Stimulated activated naive B cell treated with anti-CD40 and anti-IgM and Interleukin-4, amounts not matched to agents 10 μg/mL and 1 μg/mL and 100 μg/mL, for 72 hours (primary cell): Measurements from ENCODE around the gene GPRASP1.
A peak's percentile ranks its signal among the peaks of the same experiment; 100 is the strongest.
"Not testable (repeated sequence)": the region's sequence is repeated elsewhere in the genome, so short reads cannot be mapped to it uniquely, and the experiment has no call there.

Experiments used
- ATAC-seq, 2 donors: fragments of 150-1000 bp; cut with Tn5 transposase; replicated peaks; 2 replicates each; pipeline ENCODE4 v1.10.0; 2021; ENCODE audit warnings: moderate library complexity in 1 of 2
- DNase-seq: peaks from one replicate; pipeline ENCODE4 v3.0.0; 2021
- H3K27ac Mint-ChIP-seq: one replicate; pipeline ENCODE4 v1.8.0; 2022; ENCODE audit warnings: mild to moderate bottlenecking, mixed read lengths
- H3K27me3 Mint-ChIP-seq, 2 donors: one replicate each; pipeline ENCODE4 v1.8.0; 2022; ENCODE audit warnings: mixed read lengths in 2 of 2
- H3K36me3 Mint-ChIP-seq, 2 donors: one replicate each; pipeline ENCODE4 v1.8.0; 2022; ENCODE audit warnings: mixed read lengths in 2 of 2, mild to moderate bottlenecking in 1 of 2
- H3K4me1 Mint-ChIP-seq, 2 donors: one replicate each; pipeline ENCODE4 v1.8.0; 2022; ENCODE audit warnings: mixed read lengths in 2 of 2, mild to moderate bottlenecking in 1 of 2
- H3K4me3 Mint-ChIP-seq, 2 donors: one replicate each; pipeline ENCODE4 v1.8.0; 2022; ENCODE audit warnings: mild to moderate bottlenecking in 2 of 2, mixed read lengths in 2 of 2, moderate library complexity in 1 of 2
- H3K9me3 Mint-ChIP-seq, 2 donors: one replicate each; pipeline ENCODE4 v1.8.0; 2022; ENCODE audit warnings: mixed read lengths in 2 of 2, mild to moderate bottlenecking in 1 of 2

GPRASP1 gene

DNA sequence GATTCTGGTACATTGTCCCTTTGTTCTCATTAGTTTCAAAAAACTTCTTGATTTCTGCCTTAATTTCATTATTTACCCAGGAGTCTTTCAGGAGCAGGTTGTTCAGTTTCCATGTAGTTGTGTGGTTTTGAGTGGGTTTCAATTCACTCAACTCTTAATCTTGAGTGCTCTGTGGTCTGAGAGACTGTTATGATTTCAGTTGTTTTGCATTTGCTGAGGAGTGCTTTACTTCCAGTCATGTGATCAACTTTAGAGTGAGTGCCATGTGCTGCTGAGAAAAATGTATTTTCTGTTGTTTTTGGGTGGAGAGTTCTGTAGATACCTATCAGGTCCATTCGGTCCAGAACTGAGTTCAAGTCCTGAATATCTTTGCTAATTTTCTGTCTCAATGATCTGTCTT, 15.8 kb downstream of the GPRASP1 start:
- Mint-ChIP-seq H3K36me3 (peaks cover 20 to 31% of the 10 kb centered on the region in 2 donors), H3K9me3 (peaks cover 9 to 16% of the 10 kb centered on the region in 2 donors)
- not testable (repeated sequence) for H3K4me1 Mint-ChIP-seq, H3K27me3 Mint-ChIP-seq, H3K4me3 Mint-ChIP-seq, DNase-seq, H3K27ac Mint-ChIP-seq, ATAC-seq

DNA sequence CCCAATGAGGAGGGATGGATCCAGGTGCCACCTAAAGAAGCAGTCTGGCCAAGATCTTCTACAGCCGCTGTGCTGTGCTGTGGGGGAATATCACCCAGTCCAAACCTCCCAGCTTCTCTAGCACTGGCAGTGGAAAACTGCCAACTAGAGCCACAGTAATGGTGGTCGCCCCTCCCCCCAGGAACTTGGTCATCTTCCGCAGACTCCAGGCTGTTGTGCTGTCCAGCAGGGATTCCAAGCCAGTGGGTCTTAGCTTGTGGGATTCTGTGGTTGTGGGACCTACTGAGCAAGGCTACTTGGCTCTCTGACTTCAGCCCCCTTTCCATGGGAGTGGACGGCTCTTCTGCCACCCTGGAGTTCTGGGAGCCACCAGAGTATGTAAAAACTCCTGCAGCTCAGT, 18.2 kb downstream of the GPRASP1 start:
- ATAC-seq (no peak), DNase-seq (no peak)
- Mint-ChIP-seq H3K27me3 (no peaks in the 10 kb centered on the region), H3K27ac (no peak overlapping the region), H3K36me3 (peaks cover 17 to 24% of the 10 kb centered on the region in 2 donors), H3K4me3 (no peak overlapping the region), H3K4me1 (peaks cover 0 to 7% of the 10 kb centered on the region in 2 donors), H3K9me3 (peaks cover 11 to 16% of the 10 kb centered on the region in 2 donors)

DNA sequence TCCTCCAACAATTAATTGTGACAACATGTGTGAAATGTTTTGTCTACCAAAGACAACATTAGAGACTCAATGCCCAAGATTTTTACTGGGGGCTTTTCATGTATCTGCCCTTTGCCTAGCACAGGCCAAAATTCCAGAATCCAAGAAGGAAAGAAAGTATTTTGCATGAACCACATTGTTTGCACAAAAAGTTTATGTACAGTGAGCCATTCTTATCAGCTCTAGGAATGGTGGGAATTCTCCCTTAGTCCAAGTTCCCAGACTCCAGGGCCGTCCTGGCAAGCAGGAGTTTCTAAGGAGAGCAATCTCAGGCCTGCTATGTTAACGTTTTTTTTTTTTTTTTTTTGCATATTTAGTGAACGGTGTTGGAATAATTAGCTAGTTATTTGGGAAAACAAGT, 21.6 kb downstream of the GPRASP1 start:
- H3K4me3 Mint-ChIP-seq, result no peak overlapping the region
- no peaks in the 10 kb centered on the region for H3K27me3 Mint-ChIP-seq
- peaks cover 8% of the 10 kb centered on the region in 2 donors for H3K9me3 Mint-ChIP-seq
- H3K4me1 Mint-ChIP-seq, result peaks cover 0 to 2% of the 10 kb centered on the region in 2 donors
- DNase-seq (no peak), ATAC-seq (no peak)
- H3K36me3 Mint-ChIP-seq, result peaks cover 14 to 17% of the 10 kb centered on the region in 2 donors
- H3K27ac Mint-ChIP-seq, result no peak overlapping the region

DNA sequence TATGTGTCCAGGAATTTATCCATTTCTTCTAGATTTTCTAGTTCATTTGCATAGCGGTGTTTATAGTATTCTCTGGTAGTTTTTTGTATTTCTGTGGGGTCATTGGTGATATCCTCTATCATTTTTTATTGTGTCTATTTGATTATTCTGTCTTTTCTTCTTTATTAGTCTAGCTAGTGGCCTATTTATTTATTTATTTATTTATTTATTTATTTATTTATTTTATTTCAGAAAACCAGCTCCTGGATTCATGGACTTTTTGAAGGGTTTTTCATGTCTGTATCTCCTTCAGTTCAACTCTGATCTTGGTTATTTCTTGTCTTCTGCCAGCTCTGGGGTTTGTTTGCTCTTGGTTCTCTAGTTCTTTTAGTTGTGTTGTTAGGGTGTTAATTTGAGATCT, 26.2 kb downstream of the GPRASP1 start:
- DNase-seq, ATAC-seq, H3K4me1 Mint-ChIP-seq, H3K27ac Mint-ChIP-seq, H3K27me3 Mint-ChIP-seq, H3K4me3 Mint-ChIP-seq: not testable (repeated sequence)
- Mint-ChIP-seq H3K9me3 (peaks cover 14 to 20% of the 10 kb centered on the region in 2 donors), H3K36me3 (peaks cover 10 to 17% of the 10 kb centered on the region in 2 donors)

DNA sequence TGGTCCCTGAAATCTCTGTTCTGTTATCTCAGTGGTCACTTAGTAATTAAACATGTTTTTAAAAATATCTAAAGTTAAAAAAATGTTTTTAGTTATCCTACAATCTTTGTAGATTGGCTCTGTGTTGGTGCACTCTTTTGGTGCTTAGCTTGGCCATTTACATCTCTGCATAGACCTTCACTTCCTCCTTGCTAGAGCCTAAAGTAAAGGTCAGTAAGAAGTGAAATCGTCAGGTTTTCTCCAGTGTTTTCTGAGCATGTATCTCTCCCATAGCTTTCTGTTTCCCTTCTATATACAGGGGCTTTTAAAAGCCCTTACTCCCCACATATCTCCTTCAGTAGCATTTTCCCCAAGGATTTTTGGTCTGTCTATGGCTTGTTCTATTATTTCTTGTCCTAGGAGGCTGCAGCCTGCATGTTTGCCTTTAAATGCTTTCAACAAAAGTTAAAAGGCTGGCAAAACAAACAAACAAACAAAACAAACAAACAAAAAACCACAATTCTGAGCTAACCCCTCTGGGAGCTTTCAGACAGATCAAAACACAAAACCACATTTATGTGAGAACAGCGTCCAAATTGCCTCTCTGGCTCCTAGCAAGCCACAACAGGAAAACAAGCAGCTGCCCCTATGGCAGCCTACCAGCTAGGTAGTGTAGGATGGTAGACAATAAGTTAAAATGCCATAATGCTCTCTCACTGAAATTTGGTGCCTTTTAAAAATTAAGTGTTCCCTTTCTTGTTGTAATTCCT, 33.7 kb downstream of the GPRASP1 start:
- no peak overlapping the region for H3K4me3 Mint-ChIP-seq

DNA sequence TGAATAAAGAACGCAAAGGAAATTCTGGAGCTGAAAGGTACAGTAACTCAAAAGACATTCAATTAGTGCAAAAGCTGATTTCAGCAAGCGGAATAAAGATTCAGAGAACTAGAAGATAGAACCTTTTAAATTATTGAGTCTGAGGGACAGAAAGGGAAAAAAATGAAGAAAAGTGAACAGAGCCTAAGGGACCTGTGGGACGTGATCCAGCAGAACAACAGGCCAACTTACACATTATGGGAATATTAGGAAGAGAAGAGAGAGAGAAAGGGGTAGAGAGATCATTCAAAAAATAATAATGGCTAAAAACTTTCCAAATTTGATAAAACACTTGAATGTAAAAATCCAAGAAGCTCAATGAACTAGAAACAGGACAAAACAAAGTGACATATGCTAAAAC, 43.5 kb downstream of the GPRASP1 start:
- Mint-ChIP-seq H3K27me3 (peaks cover 0 to 9% of the 10 kb centered on the region in 2 donors), H3K36me3 (peaks cover 8 to 10% of the 10 kb centered on the region in 2 donors), H3K27ac (no peak overlapping the region), H3K9me3 (no peaks in the 10 kb centered on the region), H3K4me3 (no peak overlapping the region), H3K4me1 (no peaks in the 10 kb centered on the region)
- DNase-seq (no peak), ATAC-seq (no peak)

More for the DNA sequence above, 33.7 kb downstream of the GPRASP1 start:
- Mint-ChIP-seq H3K27me3 (no peaks in the 10 kb centered on the region), H3K36me3 (peaks cover 9 to 36% of the 10 kb centered on the region in 2 donors), H3K9me3 (peaks cover 7 to 28% of the 10 kb centered on the region in 2 donors), H3K27ac (no peak overlapping the region), H3K4me1 (peaks cover 3 to 7% of the 10 kb centered on the region in 2 donors)
- peak; percentile 57 to 63 for ATAC-seq
- DNase-seq, result no peak

DNA sequence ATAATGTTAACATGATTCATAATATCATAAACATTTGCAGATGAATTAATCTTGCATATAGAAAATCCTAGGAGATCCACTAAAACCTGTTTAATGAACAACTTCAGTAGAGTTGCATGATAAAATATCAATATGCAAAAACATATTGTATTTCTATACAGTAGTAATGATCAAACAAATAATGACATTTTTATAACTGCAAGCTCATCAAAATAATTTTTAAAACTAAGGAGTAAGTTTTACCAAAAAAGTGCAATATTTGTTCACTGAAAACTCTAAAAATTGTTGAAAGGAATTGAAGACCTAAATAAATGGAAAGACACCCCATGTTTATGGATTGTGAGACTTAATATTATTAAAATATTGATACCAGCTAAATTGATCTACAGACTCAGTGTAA, 45.0 kb downstream of the GPRASP1 start:
- Mint-ChIP-seq H3K27ac (no peak overlapping the region), H3K36me3 (peaks cover 2 to 5% of the 10 kb centered on the region in 2 donors), H3K9me3 (no peaks in the 10 kb centered on the region), H3K4me1 (no peaks in the 10 kb centered on the region), H3K27me3 (peaks cover 0 to 4% of the 10 kb centered on the region in 2 donors), H3K4me3 (no peak overlapping the region)
- ATAC-seq (no peak), DNase-seq (no peak)

DNA sequence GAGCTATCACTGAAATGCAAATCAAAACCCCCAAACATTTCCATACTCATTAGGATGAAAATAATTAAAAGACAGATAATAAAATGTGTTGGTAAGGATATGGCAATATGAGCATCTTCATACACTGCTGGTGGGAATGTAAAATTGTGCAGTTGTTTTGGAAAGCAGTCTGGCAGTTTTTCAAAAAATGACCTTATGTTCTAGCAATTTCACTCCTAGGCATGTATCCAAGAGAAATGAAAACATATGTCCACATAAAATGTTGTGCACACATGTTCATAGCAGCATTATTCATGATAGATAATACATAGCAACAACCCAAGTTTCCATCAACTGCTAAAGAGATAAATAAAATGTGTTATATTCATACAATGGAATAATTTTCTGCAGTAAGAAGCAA, 46.2 kb downstream of the GPRASP1 start:
- ATAC-seq (no peak), DNase-seq (no peak)
- Mint-ChIP-seq H3K27me3 (peaks cover 4% of the 10 kb centered on the region in 2 donors), H3K27ac (no peak overlapping the region), H3K36me3 (peaks cover 5% of the 10 kb centered on the region in 2 donors), H3K4me1 (no peaks in the 10 kb centered on the region), H3K9me3 (no peaks in the 10 kb centered on the region), H3K4me3 (no peak overlapping the region)
